GM10248 (cell line): ENCODE results near the gene FHIT.
"Not testable (repeated sequence)": the region's sequence is repeated elsewhere in the genome, so short reads cannot be mapped to it uniquely, and the experiment has no call there.

Experiments used
- CTCF ChIA-PET: fragments of 300-600 bp; sonication (Branson Sonifier 250); formaldehyde crosslinking; extraction: SDS; loops from one replicate; lab custom pipeline; 2021; ENCODE audit warnings: antibody characterized with exemption; lab: Yijun Ruan, JAX
- POLR2A ChIA-PET: fragments of 350-650 bp; sonication (Branson Sonifier 250); formaldehyde crosslinking; extraction: SDS; loops from one replicate; lab custom pipeline; 2020; ENCODE audit warnings: antibody characterized with exemption; lab: Yijun Ruan, JAX
- DNase-seq: peaks from one replicate; pipeline ENCODE4 v3.0.0; 2012; ENCODE audit errors: extremely low spot score
- TF ChIP-seq, protein P1 (sequence below): IDR thresholded peaks from 2 replicates; pipeline ENCODE4 v1.5.1; 2012; ENCODE audit warnings: mild to moderate bottlenecking, low read depth; ENCODE audit errors: extremely low read depth, missing control alignments, control extremely low read depth

FHIT gene

DNA sequence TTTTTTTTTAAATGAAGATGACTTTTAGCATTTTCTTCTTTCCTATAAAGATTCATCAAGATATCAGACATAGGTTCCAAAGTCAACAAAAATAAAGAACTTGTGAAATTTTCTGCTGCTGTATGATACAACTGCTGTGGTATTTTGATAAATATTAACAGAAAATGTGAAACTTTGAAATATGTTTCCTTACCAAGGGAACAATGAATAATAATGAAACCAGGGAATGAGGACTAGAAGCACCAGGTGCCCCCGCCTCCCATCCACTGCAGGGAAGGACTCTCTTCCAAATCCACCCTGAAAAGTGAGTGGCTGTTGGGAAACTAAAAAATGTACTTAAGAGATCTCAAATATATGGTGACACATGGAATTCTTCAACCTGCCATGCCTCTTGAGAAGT lies 198.4 kb downstream of the FHIT start:
- DNase-seq: no peak
- POLR2A ChIA-PET: no interaction called here
- TF ChIP-seq, protein P1, sequence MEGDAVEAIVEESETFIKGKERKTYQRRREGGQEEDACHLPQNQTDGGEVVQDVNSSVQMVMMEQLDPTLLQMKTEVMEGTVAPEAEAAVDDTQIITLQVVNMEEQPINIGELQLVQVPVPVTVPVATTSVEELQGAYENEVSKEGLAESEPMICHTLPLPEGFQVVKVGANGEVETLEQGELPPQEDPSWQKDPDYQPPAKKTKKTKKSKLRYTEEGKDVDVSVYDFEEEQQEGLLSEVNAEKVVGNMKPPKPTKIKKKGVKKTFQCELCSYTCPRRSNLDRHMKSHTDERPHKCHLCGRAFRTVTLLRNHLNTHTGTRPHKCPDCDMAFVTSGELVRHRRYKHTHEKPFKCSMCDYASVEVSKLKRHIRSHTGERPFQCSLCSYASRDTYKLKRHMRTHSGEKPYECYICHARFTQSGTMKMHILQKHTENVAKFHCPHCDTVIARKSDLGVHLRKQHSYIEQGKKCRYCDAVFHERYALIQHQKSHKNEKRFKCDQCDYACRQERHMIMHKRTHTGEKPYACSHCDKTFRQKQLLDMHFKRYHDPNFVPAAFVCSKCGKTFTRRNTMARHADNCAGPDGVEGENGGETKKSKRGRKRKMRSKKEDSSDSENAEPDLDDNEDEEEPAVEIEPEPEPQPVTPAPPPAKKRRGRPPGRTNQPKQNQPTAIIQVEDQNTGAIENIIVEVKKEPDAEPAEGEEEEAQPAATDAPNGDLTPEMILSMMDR: no peak
- CTCF ChIA-PET: no interaction called here

DNA sequence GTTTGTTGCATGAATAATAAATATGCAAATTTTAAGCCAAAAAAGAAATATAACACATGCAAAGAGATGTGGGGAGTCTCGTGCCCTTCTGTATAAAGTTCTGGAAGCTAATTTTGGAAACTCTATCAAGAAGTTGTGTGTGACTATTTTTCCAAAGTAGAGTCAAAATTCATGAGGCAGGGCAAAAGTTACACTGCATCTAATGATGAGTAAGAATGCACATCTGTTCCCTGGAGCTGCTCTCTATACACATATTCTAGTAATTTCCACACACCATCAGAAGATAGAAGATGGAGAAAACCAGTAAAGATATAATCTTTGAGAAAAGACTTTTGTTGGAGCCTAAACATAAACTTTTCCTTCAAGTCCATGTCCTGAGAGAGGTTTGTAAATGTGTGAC lies 199.6 kb downstream of the FHIT start:
- CTCF ChIA-PET: no interaction called here
- TF ChIP-seq, protein P1: no peak
- DNase-seq: no peak
- POLR2A ChIA-PET: no interaction called here

DNA sequence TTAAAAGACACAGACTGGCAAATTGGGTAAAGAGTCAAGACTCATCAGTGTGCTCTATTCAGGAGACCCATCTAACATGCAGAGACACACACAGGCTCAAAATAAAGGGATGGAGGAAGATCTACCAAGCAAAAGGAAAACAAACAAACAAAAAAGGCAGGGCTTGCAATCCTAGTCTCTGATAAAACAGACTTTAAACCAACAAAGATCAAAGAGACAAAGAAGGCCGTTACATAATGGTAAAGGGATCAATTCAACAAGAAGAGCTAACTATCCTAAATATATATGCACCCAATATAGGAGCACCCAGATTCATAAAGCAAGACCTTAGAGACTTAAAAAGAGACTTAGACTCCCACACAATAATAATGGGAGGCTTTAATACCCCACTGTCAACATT lies 206.1 kb downstream of the FHIT start:
- POLR2A ChIA-PET, DNase-seq: not testable (repeated sequence)
- CTCF ChIA-PET: interaction anchor here (1.1 to 1.3 kb wide), 2 partner anchors 10 to 13 kb away, joined by 3 read pairs; no protein-coding TSS in a partner anchor

DNA sequence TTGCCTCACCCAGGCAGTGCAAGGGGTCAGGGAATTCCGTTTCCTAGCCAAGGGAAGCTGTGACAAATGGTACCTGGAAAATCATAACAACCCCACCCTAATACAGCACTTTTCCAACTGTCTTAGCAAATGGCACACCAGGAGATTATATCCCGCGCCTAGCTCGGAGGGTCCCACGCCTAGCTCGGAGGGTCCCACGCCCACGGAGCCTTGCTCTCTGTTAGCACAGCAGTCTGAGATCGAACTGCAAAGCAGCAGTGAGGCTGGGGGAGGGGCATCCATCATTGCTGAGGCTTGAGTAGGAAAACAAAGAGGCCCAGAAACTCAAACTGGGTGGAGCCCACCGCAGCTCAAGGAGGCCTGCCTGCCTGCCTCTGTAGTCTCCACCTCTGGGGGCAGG lies 208.1 kb downstream of the FHIT start:
- no peak for DNase-seq
- ChIA-PET POLR2A (no interaction called here), CTCF (interaction anchor here (1.1 kb wide), 1 partner anchor 18 kb away, joined by 4 read pairs; no protein-coding TSS in a partner anchor)
- TF ChIP-seq, protein P1: no peak

DNA sequence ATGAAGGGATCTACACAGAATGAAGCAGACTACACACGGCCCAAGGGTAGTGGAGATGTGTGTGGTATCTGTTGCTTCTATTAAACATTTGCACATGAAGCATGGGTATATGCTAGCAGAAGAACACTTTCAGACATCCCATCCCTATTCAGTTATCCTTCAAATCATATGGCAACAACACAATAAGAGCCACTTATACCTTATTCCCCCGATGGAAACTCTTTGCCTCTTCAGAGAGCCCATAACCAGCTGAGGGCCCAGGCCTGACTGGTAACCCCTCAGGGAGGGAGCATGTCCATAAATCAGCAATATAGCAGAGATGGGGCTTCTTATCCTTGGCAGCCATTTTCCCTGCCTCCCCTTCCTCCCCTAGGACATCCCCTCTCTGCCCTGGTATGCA lies 210.6 kb downstream of the FHIT start:
- POLR2A ChIA-PET: no interaction called here
- CTCF ChIA-PET: interaction anchor here (1.6 kb wide), 1 partner anchor 15 kb away, joined by 3 read pairs; no protein-coding TSS in a partner anchor
- TF ChIP-seq, protein P1: no peak
- DNase-seq: no peak

DNA sequence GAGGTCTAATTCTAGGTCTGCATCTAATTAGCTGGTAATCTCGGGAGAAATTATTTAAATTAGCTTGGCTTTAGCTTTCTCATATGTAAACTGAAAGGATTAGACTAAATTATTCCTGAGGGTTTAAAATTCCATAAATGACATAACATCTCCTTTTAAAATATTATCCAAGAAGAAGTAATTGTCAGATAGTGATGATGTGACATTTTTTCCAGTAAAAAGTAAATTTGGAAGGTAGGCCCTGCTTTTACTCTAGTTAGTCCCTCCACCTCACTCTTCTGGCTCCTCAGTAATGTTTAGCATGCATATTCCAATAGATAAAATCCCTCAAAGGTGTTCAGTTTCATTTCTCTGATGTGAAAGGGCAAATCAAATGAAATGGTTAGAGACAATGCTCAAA lies 215.7 kb downstream of the FHIT start:
- DNase-seq: no peak
- TF ChIP-seq, protein P1: no peak
- POLR2A ChIA-PET: no interaction called here
- CTCF ChIA-PET: interaction anchor here (0.8 kb wide), 1 partner anchor 11 kb away, joined by 3 read pairs; no protein-coding TSS in a partner anchor

DNA sequence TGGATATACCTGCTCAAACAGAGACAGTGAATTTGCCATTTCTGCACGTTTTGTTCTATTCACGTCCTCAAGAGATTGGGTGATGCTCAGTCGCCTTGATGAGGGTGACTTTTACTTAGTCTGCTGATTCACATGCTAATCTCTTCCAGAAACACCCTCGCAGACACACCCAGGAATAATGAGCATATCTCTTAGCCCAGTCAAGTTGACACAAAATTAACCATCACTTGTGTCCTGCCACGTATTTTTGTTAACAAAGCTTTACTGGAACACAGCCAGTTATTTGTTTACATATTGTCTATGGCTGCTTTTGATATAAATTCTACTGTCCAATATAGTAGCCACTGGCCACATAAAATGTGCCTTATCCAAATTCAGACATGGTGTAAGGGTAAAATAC lies 218.3 kb downstream of the FHIT start:
- POLR2A ChIA-PET: no interaction called here
- no peak for DNase-seq
- CTCF ChIA-PET: no interaction called here
- TF ChIP-seq, protein P1: no peak
